ENCODE results near the gene MYO1D.

The MYO1D gene

GRCh38 chr17:32487473-32488176, 389.3 kb downstream of the MYO1D start:
- TF ChIP-seq, protein P1, sequence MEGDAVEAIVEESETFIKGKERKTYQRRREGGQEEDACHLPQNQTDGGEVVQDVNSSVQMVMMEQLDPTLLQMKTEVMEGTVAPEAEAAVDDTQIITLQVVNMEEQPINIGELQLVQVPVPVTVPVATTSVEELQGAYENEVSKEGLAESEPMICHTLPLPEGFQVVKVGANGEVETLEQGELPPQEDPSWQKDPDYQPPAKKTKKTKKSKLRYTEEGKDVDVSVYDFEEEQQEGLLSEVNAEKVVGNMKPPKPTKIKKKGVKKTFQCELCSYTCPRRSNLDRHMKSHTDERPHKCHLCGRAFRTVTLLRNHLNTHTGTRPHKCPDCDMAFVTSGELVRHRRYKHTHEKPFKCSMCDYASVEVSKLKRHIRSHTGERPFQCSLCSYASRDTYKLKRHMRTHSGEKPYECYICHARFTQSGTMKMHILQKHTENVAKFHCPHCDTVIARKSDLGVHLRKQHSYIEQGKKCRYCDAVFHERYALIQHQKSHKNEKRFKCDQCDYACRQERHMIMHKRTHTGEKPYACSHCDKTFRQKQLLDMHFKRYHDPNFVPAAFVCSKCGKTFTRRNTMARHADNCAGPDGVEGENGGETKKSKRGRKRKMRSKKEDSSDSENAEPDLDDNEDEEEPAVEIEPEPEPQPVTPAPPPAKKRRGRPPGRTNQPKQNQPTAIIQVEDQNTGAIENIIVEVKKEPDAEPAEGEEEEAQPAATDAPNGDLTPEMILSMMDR (IDR thresholded peaks at IDR 0.05; ENCODE audit: control insufficient read depth, extremely low read depth, insufficient read depth): no peak
- H3K4me3 ChIP-seq (ENCODE audit: low read depth, low read length): peak overlapping the region; percentile 65
- peak; percentile 7 for DNase-seq (ENCODE audit: low read depth)

DNA sequence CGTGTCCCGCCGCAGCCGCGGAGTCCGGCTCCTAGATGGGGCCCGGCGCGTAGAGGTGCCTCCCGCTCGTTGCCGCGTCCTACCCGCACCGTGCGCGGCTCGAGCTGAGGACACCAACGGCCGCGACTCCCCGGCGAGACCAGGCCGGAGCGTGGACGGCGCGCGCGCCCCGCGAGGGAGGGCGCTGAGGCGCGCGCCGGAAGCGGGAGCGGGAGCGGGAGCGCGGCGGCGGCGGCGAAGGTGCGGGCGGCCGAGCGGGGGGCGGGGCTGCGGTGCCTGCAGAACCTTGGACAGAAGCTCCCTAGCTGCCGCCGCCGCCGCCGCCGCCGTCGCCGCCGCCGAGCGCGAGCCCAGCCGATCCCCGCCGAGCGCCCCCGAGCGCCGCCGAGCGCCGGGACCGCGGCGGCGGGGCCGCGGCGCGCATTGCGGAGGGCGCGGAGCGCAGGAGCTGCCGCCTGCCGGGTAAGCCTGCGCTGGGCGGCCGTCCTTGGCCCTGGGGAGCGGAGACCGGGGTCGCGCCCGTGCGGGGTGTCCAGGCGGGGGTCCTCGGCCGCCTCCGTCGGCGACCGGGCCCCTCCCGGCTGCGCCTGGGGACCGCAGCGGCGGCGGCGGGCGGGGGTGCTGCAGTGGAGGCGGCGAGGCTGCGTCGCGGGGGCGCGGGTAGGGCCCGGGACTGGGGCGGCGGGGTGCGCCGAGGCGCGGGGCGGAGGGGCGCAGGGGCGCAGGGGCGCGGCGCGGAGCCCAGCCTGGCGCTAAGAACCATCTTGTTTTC, 390.0 kb downstream of the MYO1D start, which contains the start of gene CDK5R1:
CDK5R1 (plus strand) TSS at position 293 of the 772 bp plus-strand sequence. CDS start 628 bp downstream, outside the sequence.
- TF ChIP-seq, protein P1 (IDR thresholded peaks at IDR 0.05; ENCODE audit: control insufficient read depth, extremely low read depth, insufficient read depth): no peak
- peak within 1 kb of the TSS; percentile 65 for H3K4me3 ChIP-seq (ENCODE audit: low read depth, low read length)
- DNase-seq (ENCODE audit: low read depth): peak; percentile 14

GRCh38 chr17:32486111-32486700, 390.7 kb downstream of the MYO1D start:
- TF ChIP-seq, protein P1 (IDR thresholded peaks at IDR 0.05; ENCODE audit: control insufficient read depth, extremely low read depth, insufficient read depth): no peak
- peak; percentile 33 for DNase-seq (ENCODE audit: low read depth)
- peak overlapping the region; percentile 47 for H3K4me3 ChIP-seq (ENCODE audit: low read depth, low read length)

- no peak overlapping the region for H3K4me3 ChIP-seq (ENCODE audit: low read depth, low read length)
- DNase-seq (ENCODE audit: low read depth): no peak
- TF ChIP-seq, protein P1 (IDR thresholded peaks at IDR 0.05; ENCODE audit: control insufficient read depth, extremely low read depth, insufficient read depth): no peak
Measured at GRCh38 chr17:32485261-32486110, 391.4 kb downstream of the MYO1D start.

DNA sequence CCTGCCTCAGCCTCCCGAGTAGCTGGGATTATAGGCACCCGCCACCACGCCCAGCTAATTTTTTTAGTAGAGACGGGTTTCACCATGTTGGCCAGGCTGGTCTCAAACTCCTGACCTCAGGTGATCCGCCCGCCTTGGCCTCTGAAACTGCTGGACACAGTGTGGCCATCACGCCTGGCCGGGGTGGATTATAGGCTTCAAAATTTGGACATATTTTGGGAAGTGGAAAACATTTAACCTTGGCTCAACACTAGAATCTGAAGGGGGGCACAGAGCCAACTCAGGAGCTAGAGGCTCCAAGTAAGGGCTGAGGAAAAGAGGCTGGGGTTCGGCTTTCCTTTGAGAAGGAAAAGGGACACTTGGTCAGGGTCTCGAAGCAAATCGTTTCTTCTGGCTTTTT, 392.3 kb downstream of the MYO1D start:
- no peak for DNase-seq (ENCODE audit: low read depth)
- H3K4me3 ChIP-seq (ENCODE audit: low read depth, low read length): no peak overlapping the region
- TF ChIP-seq, protein P1 (IDR thresholded peaks at IDR 0.05; ENCODE audit: control insufficient read depth, extremely low read depth, insufficient read depth): no peak

GRCh38 chr17:32484041-32484461, 392.9 kb downstream of the MYO1D start:
- no peak for DNase-seq (ENCODE audit: low read depth)
- TF ChIP-seq, protein P1 (IDR thresholded peaks at IDR 0.05; ENCODE audit: control insufficient read depth, extremely low read depth, insufficient read depth): no peak
- H3K4me3 ChIP-seq (ENCODE audit: low read depth, low read length): no peak overlapping the region
